Fibroblast of lung (primary cell): ENCODE results near the gene RNF157. TPM values are rescaled to one million over a fixed set of nuclear protein-coding genes. Genes with fewer than 3 reads are reported as not detected.
A peak's percentile ranks its signal among the peaks of the same experiment; 100 is the strongest.

Experiments
- DNase-seq, 2 donors: peaks; one replicate each; pipeline versions ENCODE4 v3.0.0 to v3.0.0-alpha.2; 2010; ENCODE audit warnings: low read depth in 2 of 2
- H2AFZ ChIP-seq: 2 replicates; pipeline ENCODE4 v1.5.1; 2012; ENCODE audit warnings: low read length, control low read depth, inconsistent platforms
- H3K27ac ChIP-seq: 2 replicates; pipeline ENCODE4 v1.5.1; 2011; ENCODE audit warnings: low read length, control low read depth; ENCODE audit not compliant: insufficient read depth
- H3K27me3 ChIP-seq: 2 replicates; pipeline ENCODE4 v1.5.1; 2011; ENCODE audit warnings: mild to moderate bottlenecking, low read length; ENCODE audit not compliant: control insufficient read depth, insufficient read depth
- H3K36me3 ChIP-seq: 2 replicates; pipeline ENCODE4 v1.5.1; 2011; ENCODE audit warnings: low read length; ENCODE audit not compliant: control insufficient read depth, insufficient read depth
- H3K4me1 ChIP-seq: 2 replicates; pipeline ENCODE4 v1.5.1; 2011; ENCODE audit warnings: low read length; ENCODE audit not compliant: control insufficient read depth, insufficient read depth; ENCODE audit errors: extremely low read depth
- H3K4me2 ChIP-seq: 2 replicates; pipeline ENCODE4 v1.5.1; 2011; ENCODE audit warnings: low read length, control low read depth; ENCODE audit not compliant: insufficient read depth; ENCODE audit errors: extremely low read depth
- H3K4me3 ChIP-seq, 4 experiments: fragments of 200-600 bp in 1 of 4; sonication (generic) in 1 of 4; replicated peaks in 1 of 4; 2 replicates each; pipeline ENCODE4 v1.5.1; 2011 to 2016; ENCODE audit warnings: low read length in 4 of 4, low read depth in 3 of 4, mild to moderate bottlenecking in 3 of 4, control low read depth in 2 of 4, inconsistent platforms in 1 of 4, mixed read lengths in 1 of 4; ENCODE audit not compliant: insufficient read depth in 1 of 4; ENCODE audit errors: control extremely low read depth in 1 of 4
- H3K79me2 ChIP-seq: 2 replicates; pipeline ENCODE4 v1.5.1; 2012; ENCODE audit warnings: mild to moderate bottlenecking, low read length, inconsistent platforms; ENCODE audit not compliant: control insufficient read depth, insufficient read depth
- H3K9ac ChIP-seq: 2 replicates; pipeline ENCODE4 v1.5.1; 2011; ENCODE audit warnings: mild to moderate bottlenecking, low read length, control low read depth; ENCODE audit not compliant: insufficient read depth
- H3K9me3 ChIP-seq: 2 replicates; pipeline ENCODE4 v1.5.1; 2012; ENCODE audit warnings: low read depth, low read length; ENCODE audit not compliant: control insufficient read depth, insufficient read depth
- H4K20me1 ChIP-seq: 2 replicates; pipeline ENCODE4 v1.5.1; 2011; ENCODE audit warnings: low read length; ENCODE audit not compliant: control insufficient read depth, insufficient read depth; ENCODE audit errors: extremely low read depth
- EZH2 ChIP-seq: IDR thresholded peaks from 2 replicates; pipeline ENCODE4 v1.5.1; 2012; ENCODE audit warnings: low read length, control low read depth, mild to moderate bottlenecking; ENCODE audit errors: missing control alignments
- polyA plus RNA-seq, 2 donors: library from polyadenylated mRNA; depleted of rRNA in 1 of 2; stranded (reverse) in 1 of 2; unstranded in 1 of 2; fragments of >200 nt; gene quantifications; 2 replicates each; pipeline ENCODE4 v1.2.1, GENCODE V29; 2011 to 2012; ENCODE audit warnings: missing spikeins in 1 of 2
- total RNA-seq: library from RNA; depleted of rRNA; stranded (reverse); fragments of >200 nt; gene quantifications from 2 replicates; pipeline ENCODE4 v1.2.1, GENCODE V29; 2014
- TF ChIP-seq, protein P1 (sequence below), 2 donors: IDR thresholded peaks in 1 of 2; conservative IDR thresholded peaks in 1 of 2; 1 replicate in 1 of 2; 2 replicates in 1 of 2; pipeline ENCODE4 v1.5.1; 2011 to 2012; ENCODE audit warnings: low read length in 2 of 2, control low read depth in 1 of 2, inconsistent platforms in 1 of 2, low read depth in 1 of 2, mild to moderate bottlenecking in 1 of 2

The RNF157 gene
- total and polyA plus RNA-seq, 2 donors (not counting 1 experiment from before 2014, with no cell fraction given) = 2.0 to 3.1 TPM

DNA sequence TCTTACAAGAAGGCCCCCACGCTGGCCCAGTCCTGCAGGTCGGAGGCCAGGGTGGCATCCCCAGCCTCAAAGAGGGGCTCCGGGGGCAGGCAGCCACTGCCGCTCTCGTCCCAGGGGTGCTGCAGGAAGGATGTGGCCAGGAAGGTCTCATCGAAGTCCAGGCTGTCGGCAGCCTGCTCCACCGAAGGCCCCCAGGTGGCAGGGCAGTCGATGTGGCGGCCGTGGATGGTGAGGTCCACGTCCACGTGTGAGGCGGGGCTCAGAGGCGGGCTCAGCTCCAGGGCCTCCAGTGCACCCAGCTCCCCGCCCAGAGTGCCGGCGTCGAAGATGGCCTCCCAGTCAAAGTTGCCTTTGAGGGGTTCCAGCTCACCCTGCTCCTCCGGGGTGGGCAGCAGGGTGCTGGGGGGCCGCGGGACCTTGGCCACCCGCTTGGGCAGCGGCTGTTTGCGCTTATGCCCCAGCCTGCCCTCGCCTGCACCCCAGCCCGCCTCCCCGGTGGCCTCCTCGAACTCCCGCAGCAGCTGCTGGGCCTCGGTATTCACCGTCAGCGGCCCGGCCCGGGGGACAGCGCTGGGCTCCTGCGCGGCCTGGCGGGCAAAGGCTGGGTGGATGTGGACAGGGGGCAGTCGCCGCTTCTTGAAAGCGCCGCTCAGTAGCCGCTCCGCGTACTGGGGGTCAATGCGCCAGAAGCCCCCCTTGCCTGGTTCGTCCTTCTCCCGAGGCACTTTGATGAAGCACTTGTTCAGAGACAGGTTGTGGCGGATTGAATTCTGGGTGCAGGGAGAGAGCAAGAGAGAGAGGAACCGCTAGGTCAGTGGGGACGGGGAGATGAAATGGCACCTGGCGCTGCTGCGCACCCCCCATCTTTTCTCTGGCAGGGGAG is 102.7 kb downstream of the RNF157 start:
- H3K27ac ChIP-seq = no peak overlapping the region
- no peaks in the 10 kb centered on the region for H3K36me3 ChIP-seq
- no peak overlapping the region for H3K4me2 ChIP-seq
- peaks cover 66% of the 10 kb centered on the region for H3K27me3 ChIP-seq
- peaks cover 4% of the 10 kb centered on the region for H3K4me1 ChIP-seq
- no peaks in the 10 kb centered on the region for H4K20me1 ChIP-seq
- H2AFZ ChIP-seq = no peak overlapping the region
- no peak overlapping the region for H3K4me3 ChIP-seq
- no peak for DNase-seq
- no peak overlapping the region for H3K9ac ChIP-seq
- H3K79me2 ChIP-seq = no peaks in the 10 kb centered on the region
- TF ChIP-seq, protein P1, sequence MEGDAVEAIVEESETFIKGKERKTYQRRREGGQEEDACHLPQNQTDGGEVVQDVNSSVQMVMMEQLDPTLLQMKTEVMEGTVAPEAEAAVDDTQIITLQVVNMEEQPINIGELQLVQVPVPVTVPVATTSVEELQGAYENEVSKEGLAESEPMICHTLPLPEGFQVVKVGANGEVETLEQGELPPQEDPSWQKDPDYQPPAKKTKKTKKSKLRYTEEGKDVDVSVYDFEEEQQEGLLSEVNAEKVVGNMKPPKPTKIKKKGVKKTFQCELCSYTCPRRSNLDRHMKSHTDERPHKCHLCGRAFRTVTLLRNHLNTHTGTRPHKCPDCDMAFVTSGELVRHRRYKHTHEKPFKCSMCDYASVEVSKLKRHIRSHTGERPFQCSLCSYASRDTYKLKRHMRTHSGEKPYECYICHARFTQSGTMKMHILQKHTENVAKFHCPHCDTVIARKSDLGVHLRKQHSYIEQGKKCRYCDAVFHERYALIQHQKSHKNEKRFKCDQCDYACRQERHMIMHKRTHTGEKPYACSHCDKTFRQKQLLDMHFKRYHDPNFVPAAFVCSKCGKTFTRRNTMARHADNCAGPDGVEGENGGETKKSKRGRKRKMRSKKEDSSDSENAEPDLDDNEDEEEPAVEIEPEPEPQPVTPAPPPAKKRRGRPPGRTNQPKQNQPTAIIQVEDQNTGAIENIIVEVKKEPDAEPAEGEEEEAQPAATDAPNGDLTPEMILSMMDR (conservative IDR thresholded peaks at IDR 0.05 in 1 of 2, IDR thresholded peaks at IDR 0.05 in 1 of 2; ENCODE audit: low read depth in 1 of 2, low read length in 2 of 2) = no peak
- peak; percentile 52 for TF ChIP-seq EZH2
- no peaks in the 10 kb centered on the region for H3K9me3 ChIP-seq

DNA sequence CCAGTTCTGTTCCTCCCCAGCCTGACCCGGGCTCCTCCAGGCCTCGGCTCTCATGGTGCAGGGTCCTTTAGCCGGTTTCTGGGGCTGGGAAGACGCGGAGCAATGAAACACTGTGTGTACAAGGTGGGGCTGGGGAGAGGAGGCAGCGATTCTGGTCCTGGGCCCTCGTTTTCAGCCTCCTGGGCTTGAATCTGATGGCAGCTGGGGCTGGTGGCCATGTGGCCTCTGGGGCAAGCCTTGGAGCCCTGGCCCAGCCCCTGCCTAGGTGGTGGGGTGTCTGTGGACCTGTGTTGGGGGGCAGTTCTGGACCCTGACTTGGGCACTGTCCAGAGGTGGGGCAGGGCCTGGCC is 103.3 kb downstream of the RNF157 start:
- DNase-seq = no peak
- no peak overlapping the region for H2AFZ ChIP-seq
- no peak overlapping the region for H3K27ac ChIP-seq
- no peak overlapping the region for H3K4me3 ChIP-seq
- no peaks in the 10 kb centered on the region for H3K9me3 ChIP-seq
- H3K4me1 ChIP-seq = peaks cover 4% of the 10 kb centered on the region
- no peaks in the 10 kb centered on the region for H3K36me3 ChIP-seq
- no peak overlapping the region for H3K9ac ChIP-seq
- H3K79me2 ChIP-seq = no peaks in the 10 kb centered on the region
- peaks cover 67% of the 10 kb centered on the region for H3K27me3 ChIP-seq
- no peaks in the 10 kb centered on the region for H4K20me1 ChIP-seq
- H3K4me2 ChIP-seq = no peak overlapping the region
- no peak for TF ChIP-seq EZH2
- TF ChIP-seq, protein P1 (conservative IDR thresholded peaks at IDR 0.05 in 1 of 2, IDR thresholded peaks at IDR 0.05 in 1 of 2; ENCODE audit: low read depth in 1 of 2, low read length in 2 of 2) = no peak

DNA sequence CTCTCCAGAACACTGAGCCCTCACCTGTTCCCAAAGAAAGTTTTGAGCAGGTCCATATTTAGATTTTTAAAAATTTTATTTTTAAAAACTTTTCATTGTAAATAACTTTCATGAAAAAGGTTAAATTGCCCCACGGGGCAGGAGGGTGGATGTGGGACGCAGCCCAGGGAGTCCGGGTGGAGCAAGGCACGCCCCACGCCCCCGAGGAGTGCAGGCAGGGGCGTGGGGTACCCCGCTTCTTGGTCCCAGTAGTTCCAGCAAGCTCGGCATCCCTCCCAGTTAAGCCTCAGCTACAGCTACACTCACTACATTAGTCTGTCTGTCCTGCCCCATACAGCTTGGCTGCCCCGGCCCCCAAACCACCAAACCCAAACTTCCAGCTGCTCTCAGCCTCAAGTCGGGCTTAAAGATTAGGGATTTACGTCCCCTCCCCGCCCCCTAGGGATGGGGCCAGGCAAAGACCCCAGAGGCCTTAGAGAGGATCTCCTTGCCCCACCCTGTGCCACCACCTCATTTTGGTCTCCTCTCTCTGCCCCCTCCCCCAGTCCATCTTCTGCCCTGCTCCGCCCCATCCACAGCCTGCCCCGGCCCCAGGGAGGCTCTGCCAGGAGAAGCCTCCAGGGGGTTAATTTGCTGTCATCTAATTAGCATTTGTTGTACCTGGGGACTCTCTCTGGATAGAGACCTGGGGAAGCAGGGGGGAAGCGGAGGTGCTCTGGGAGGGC is 103.9 kb downstream of the RNF157 start:
- Histone ChIP-seq H3K27me3 (peaks cover 68% of the 10 kb centered on the region), H3K79me2 (no peaks in the 10 kb centered on the region), H3K9me3 (no peaks in the 10 kb centered on the region), H3K4me2 (no peak overlapping the region), H4K20me1 (no peaks in the 10 kb centered on the region), H3K9ac (no peak overlapping the region), H3K4me1 (peaks cover 1% of the 10 kb centered on the region), H3K27ac (no peak overlapping the region), H3K36me3 (no peaks in the 10 kb centered on the region), H2AFZ (no peak overlapping the region), H3K4me3 (no peak overlapping the region)
- DNase-seq = no peak
- TF ChIP-seq, protein P1 (conservative IDR thresholded peaks at IDR 0.05 in 1 of 2, IDR thresholded peaks at IDR 0.05 in 1 of 2; ENCODE audit: low read depth in 1 of 2, low read length in 2 of 2) = no peak
- TF ChIP-seq EZH2 = no peak
